ENCODE results near the gene VPS41.

Gene VPS41

DNA sequence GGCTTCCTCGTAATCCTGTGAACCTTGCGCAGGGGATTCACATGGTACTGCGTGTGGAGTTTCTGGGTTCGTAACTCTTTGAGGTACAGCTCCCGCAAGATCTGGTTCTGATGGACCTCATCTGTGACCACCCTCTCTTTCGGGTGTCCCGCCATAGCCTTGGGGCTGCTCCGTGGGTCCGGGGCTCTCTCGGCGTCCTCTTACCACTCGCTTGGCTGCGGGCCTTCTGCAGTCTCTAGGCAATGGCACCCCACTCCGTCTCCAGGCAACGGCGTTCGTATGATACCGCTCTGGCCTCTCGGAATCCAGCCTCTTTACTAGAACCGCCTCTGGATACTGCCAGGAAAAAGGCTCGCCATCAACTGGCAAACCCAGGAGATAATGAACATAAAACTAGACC, 223.1 kb downstream of the VPS41 start:
- H3K27ac ChIP-seq (ENCODE audit: low read length) = no peak overlapping the region
- H3K9me3 ChIP-seq (replicated peaks; ENCODE audit: insufficient read depth, low read length) = no peaks in the 10 kb centered on the region
- H3K9me2 ChIP-seq (replicated peaks; ENCODE audit: insufficient read depth, low read length) = no peaks in the 10 kb centered on the region
- no peaks in the 10 kb centered on the region for H3F3A ChIP-seq (ENCODE audit: insufficient read depth, low read length)
- H4K20me1 ChIP-seq (ENCODE audit: insufficient read depth, low read length) = no peaks in the 10 kb centered on the region
- no peaks in the 10 kb centered on the region for H3K4me1 ChIP-seq (ENCODE audit: low read length)
- no peak overlapping the region for H2AFZ ChIP-seq (ENCODE audit: low read length)
- H3K79me2 ChIP-seq (ENCODE audit: low read length) = no peaks in the 10 kb centered on the region
- no peak overlapping the region for H3K4me3 ChIP-seq (ENCODE audit: low read length)
- no peak overlapping the region for H3K9ac ChIP-seq (ENCODE audit: low read length)
- no peak overlapping the region for H3K4me2 ChIP-seq (ENCODE audit: low read depth, low read length)
- TF ChIP-seq EZH2 (optimal IDR thresholded peaks at IDR 0.05; ENCODE audit: low read depth, low read length) (no peak), EZH2phosphoT487 (IDR thresholded peaks at IDR 0.05; ENCODE audit: low read length) (no peak)
- TF ChIP-seq, protein P1, sequence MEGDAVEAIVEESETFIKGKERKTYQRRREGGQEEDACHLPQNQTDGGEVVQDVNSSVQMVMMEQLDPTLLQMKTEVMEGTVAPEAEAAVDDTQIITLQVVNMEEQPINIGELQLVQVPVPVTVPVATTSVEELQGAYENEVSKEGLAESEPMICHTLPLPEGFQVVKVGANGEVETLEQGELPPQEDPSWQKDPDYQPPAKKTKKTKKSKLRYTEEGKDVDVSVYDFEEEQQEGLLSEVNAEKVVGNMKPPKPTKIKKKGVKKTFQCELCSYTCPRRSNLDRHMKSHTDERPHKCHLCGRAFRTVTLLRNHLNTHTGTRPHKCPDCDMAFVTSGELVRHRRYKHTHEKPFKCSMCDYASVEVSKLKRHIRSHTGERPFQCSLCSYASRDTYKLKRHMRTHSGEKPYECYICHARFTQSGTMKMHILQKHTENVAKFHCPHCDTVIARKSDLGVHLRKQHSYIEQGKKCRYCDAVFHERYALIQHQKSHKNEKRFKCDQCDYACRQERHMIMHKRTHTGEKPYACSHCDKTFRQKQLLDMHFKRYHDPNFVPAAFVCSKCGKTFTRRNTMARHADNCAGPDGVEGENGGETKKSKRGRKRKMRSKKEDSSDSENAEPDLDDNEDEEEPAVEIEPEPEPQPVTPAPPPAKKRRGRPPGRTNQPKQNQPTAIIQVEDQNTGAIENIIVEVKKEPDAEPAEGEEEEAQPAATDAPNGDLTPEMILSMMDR (IDR thresholded peaks at IDR 0.05; ENCODE audit: low read length) = no peak
- no peaks in the 10 kb centered on the region for H3K36me3 ChIP-seq (replicated peaks; ENCODE audit: insufficient read depth, low read length)
- no peaks in the 10 kb centered on the region for H3K27me3 ChIP-seq (replicated peaks; ENCODE audit: insufficient read depth, low read length)
- no peak for DNase-seq

DNA sequence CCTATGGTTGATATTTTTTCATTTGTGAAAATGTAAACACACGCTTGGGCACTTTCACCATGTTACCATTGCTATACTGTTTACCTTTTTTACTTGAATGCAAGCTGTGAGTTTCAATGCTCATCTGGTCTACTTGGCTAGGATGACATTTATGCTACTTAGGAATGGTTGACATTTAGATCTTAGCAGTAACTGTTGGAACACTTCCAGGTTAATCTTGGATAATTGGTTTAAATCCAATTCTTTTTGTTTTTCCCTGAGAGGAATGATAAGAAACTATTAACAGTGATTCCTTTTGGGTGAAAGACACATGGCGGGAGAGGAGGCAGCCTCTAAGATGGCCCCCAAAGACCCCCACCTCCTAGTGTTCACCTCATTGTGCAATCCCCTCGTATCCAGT, 226.4 kb downstream of the VPS41 start:
- no peak overlapping the region for H3K4me2 ChIP-seq (ENCODE audit: low read depth, low read length)
- DNase-seq = no peak

DNA sequence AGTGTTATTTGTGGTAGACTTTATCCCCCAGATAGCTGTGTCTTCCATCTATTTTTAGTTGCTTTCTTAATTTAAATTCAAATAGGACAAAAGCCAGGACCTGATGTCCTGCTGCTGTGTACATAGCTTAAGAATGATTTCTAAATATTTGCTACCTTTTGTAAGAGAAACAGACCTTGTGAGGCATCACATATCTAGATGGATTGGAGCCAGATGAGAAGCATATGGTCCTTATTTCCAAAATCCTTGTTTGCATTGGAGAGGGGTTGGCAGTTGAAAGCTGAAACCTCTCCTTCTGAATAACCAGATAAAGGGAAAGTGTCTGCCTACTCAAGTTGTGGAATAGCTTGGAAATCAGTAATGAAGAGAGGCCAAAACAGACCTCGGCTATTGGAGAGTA, 227.1 kb downstream of the VPS41 start:
- Histone ChIP-seq H3K4me3 (ENCODE audit: low read length) (no peak overlapping the region), H3K36me3 (replicated peaks; ENCODE audit: insufficient read depth, low read length) (no peaks in the 10 kb centered on the region), H3K9ac (ENCODE audit: low read length) (no peak overlapping the region), H3K9me3 (replicated peaks; ENCODE audit: insufficient read depth, low read length) (no peaks in the 10 kb centered on the region), H3K79me2 (ENCODE audit: low read length) (no peaks in the 10 kb centered on the region), H4K20me1 (ENCODE audit: insufficient read depth, low read length) (no peaks in the 10 kb centered on the region), H3K4me1 (ENCODE audit: low read length) (no peaks in the 10 kb centered on the region), H3K9me2 (replicated peaks; ENCODE audit: insufficient read depth, low read length) (no peaks in the 10 kb centered on the region), H3K27ac (ENCODE audit: low read length) (no peak overlapping the region), H3K4me2 (ENCODE audit: low read depth, low read length) (no peak overlapping the region), H2AFZ (ENCODE audit: low read length) (no peak overlapping the region), H3K27me3 (replicated peaks; ENCODE audit: insufficient read depth, low read length) (no peaks in the 10 kb centered on the region), H3F3A (ENCODE audit: insufficient read depth, low read length) (no peaks in the 10 kb centered on the region)
- TF ChIP-seq EZH2phosphoT487 (IDR thresholded peaks at IDR 0.05; ENCODE audit: low read length) (no peak), EZH2 (optimal IDR thresholded peaks at IDR 0.05; ENCODE audit: low read depth, low read length) (no peak)
- TF ChIP-seq, protein P1 (IDR thresholded peaks at IDR 0.05; ENCODE audit: low read length) = no peak
- no peak for DNase-seq

More for the DNA sequence above, 226.4 kb downstream of the VPS41 start:
- Histone ChIP-seq H3F3A (ENCODE audit: insufficient read depth, low read length) (no peaks in the 10 kb centered on the region), H3K4me3 (ENCODE audit: low read length) (no peak overlapping the region), H2AFZ (ENCODE audit: low read length) (no peak overlapping the region), H4K20me1 (ENCODE audit: insufficient read depth, low read length) (no peaks in the 10 kb centered on the region), H3K79me2 (ENCODE audit: low read length) (no peaks in the 10 kb centered on the region), H3K9me2 (replicated peaks; ENCODE audit: insufficient read depth, low read length) (no peaks in the 10 kb centered on the region), H3K4me1 (ENCODE audit: low read length) (no peaks in the 10 kb centered on the region), H3K27me3 (replicated peaks; ENCODE audit: insufficient read depth, low read length) (no peaks in the 10 kb centered on the region), H3K9me3 (replicated peaks; ENCODE audit: insufficient read depth, low read length) (no peaks in the 10 kb centered on the region), H3K9ac (ENCODE audit: low read length) (no peak overlapping the region), H3K27ac (ENCODE audit: low read length) (no peak overlapping the region), H3K36me3 (replicated peaks; ENCODE audit: insufficient read depth, low read length) (no peaks in the 10 kb centered on the region)
- TF ChIP-seq, protein P1 (IDR thresholded peaks at IDR 0.05; ENCODE audit: low read length) = no peak
- no peak for TF ChIP-seq EZH2phosphoT487 (IDR thresholded peaks at IDR 0.05; ENCODE audit: low read length)
- TF ChIP-seq EZH2 (optimal IDR thresholded peaks at IDR 0.05; ENCODE audit: low read depth, low read length) = no peak

Measured in MM.1S (cell line).